Activated CD4-positive, alpha-beta T cell treated with anti-CD3 and anti-CD28 coated beads for 36 hours (primary cell): ENCODE results near the gene ZBTB46. TPM values are rescaled to one million over a fixed set of nuclear protein-coding genes. Genes with fewer than 3 reads are reported as not detected.
"Not testable (repeated sequence)": the region's sequence is repeated elsewhere in the genome, so short reads cannot be mapped to it uniquely, and the experiment has no call there.

ENCODE experiments used
- ATAC-seq: fragments of 200-7000 bp; cut with Tn5 transposase; one replicate; pipeline ENCODE4 v1.10.0; 2021; ENCODE audit warnings: mild to moderate bottlenecking, moderate library complexity
- CTCF ChIA-PET: fragments of 350-600 bp; sonication (Branson Sonifier 250); formaldehyde crosslinking; loops from one replicate; lab custom pipeline; 2021; ENCODE audit warnings: antibody characterized with exemption; lab: Charles Lee
- POLR2A ChIA-PET: fragments of 350-600 bp; sonication (Branson Sonifier 250); formaldehyde crosslinking; loops from one replicate; lab custom pipeline; 2021; ENCODE audit warnings: antibody characterized with exemption, inconsistent platforms; lab: Charles Lee
- DNase-seq: peaks from one replicate; pipeline ENCODE4 v3.0.0-alpha.2; 2020
- H3K27ac Mint-ChIP-seq: one replicate; pipeline ENCODE4 v1.8.0; 2021; ENCODE audit warnings: mixed read lengths
- H3K27me3 Mint-ChIP-seq: one replicate; pipeline ENCODE4 v1.8.0; 2021; ENCODE audit warnings: mixed read lengths
- H3K36me3 Mint-ChIP-seq: one replicate; pipeline ENCODE4 v1.8.0; 2021; ENCODE audit warnings: low read depth, mixed read lengths
- H3K4me1 Mint-ChIP-seq: one replicate; pipeline ENCODE4 v1.8.0; 2021; ENCODE audit warnings: mixed read lengths
- H3K4me3 Mint-ChIP-seq: one replicate; pipeline ENCODE4 v1.8.0; 2021; ENCODE audit warnings: mild to moderate bottlenecking, moderate library complexity, mixed read lengths
- H3K9me3 Mint-ChIP-seq: one replicate; pipeline ENCODE4 v1.8.0; 2021; ENCODE audit warnings: low read depth, mixed read lengths
- intact Hi-C, 2 experiments: fragments of 100-400 bp; cut with DNase I in 1 of 2; cut with micrococcal nuclease in 1 of 2; formaldehyde crosslinking; loops; one replicate each; pipeline versions ENCODE4 v1.14.2 to v1.15.1; 2022 to 2024; cut with DNase I, micrococcal nuclease
- total RNA-seq, 2 experiments: library from RNA; stranded (reverse); gene quantifications; one replicate each; pipeline ENCODE4 v1.2.3, GENCODE V29; 2021

ZBTB46 gene
- 1 to 10 TPM in 1 of 2 experiments, under 1 TPM in 1; 0.88 to 1.3 TPM for total RNA-seq

- H3K4me3 Mint-ChIP-seq = peak within 1 kb of the TSS; percentile 65
- H3K4me1 Mint-ChIP-seq = peaks cover 15% of the 10 kb centered on the region
- H3K27me3 Mint-ChIP-seq = peaks cover 30% of the 10 kb centered on the region
- ChIA-PET CTCF (no interaction called here), POLR2A (no interaction called here)
- no peaks in the 10 kb centered on the region for H3K36me3 Mint-ChIP-seq
- ATAC-seq (peak; percentile 40), DNase-seq (peak; percentile 54)
- H3K27ac Mint-ChIP-seq = no peak within 1 kb of the TSS
- intact Hi-C loops = loop anchor here in 1 of 2 experiments (2.0 kb wide), 1 partner anchor 64 kb away; the partner anchor contains the start of gene DNAJC5
- no peaks in the 10 kb centered on the region for H3K9me3 Mint-ChIP-seq
Observed at GRCh38 chr20:63830841-63831588, at the start of gene ZBTB46. Gene ZBTB46 (minus strand): TSS chr20:63831264. CDS start chr20:63790757, 40,507 bp downstream.

GRCh38 chr20:63878899-63879663 is 48.0 kb upstream of the ZBTB46 start:
- ATAC-seq (no peak), DNase-seq (no peak)
- POLR2A ChIA-PET = no interaction called here
- Mint-ChIP-seq H3K27ac (no peak overlapping the region), H3K4me3 (no peak overlapping the region), H3K9me3 (no peaks in the 10 kb centered on the region), H3K27me3 (no peaks in the 10 kb centered on the region), H3K4me1 (no peaks in the 10 kb centered on the region), H3K36me3 (peaks cover 26% of the 10 kb centered on the region)
- intact Hi-C loops = no loop called here
- CTCF ChIA-PET = no interaction called here

GRCh38 chr20:63877755-63878470 is 46.8 kb upstream of the ZBTB46 start:
- no peaks in the 10 kb centered on the region for H3K9me3 Mint-ChIP-seq
- H3K27ac Mint-ChIP-seq = no peak overlapping the region
- H3K27me3 Mint-ChIP-seq = no peaks in the 10 kb centered on the region
- DNase-seq (no peak), ATAC-seq (no peak)
- ChIA-PET POLR2A (no interaction called here), CTCF (interaction anchor here (0.7 kb wide), 1 partner anchor 101 kb away, joined by 3 read pairs; the partner anchor contains the start of gene SAMD10)
- H3K4me3 Mint-ChIP-seq = no peak overlapping the region
- intact Hi-C loops = no loop called here
- peaks cover 9% of the 10 kb centered on the region for H3K4me1 Mint-ChIP-seq
- peaks cover 31% of the 10 kb centered on the region for H3K36me3 Mint-ChIP-seq

GRCh38 chr20:63876489-63877036 is 45.5 kb upstream of the ZBTB46 start:
- Mint-ChIP-seq H3K27ac (no peak overlapping the region), H3K36me3 (peaks cover 35% of the 10 kb centered on the region), H3K4me1 (peaks cover 11% of the 10 kb centered on the region), H3K4me3 (no peak overlapping the region), H3K9me3 (no peaks in the 10 kb centered on the region), H3K27me3 (no peaks in the 10 kb centered on the region)
- intact Hi-C loops = no loop called here
- ATAC-seq = no peak
- ChIA-PET POLR2A (no interaction called here), CTCF (interaction anchor here (0.6 kb wide), 1 partner anchor 25 kb away, joined by 3 read pairs; no protein-coding TSS in a partner anchor)
- DNase-seq = no peak

GRCh38 chr20:63874241-63874640 is 43.2 kb upstream of the ZBTB46 start:
- H3K27me3 Mint-ChIP-seq, H3K9me3 Mint-ChIP-seq, intact Hi-C loops, H3K27ac Mint-ChIP-seq, ATAC-seq, DNase-seq, H3K4me3 Mint-ChIP-seq: not testable (repeated sequence)
- Mint-ChIP-seq H3K36me3 (peaks cover 44% of the 10 kb centered on the region), H3K4me1 (peaks cover 11% of the 10 kb centered on the region)
- ChIA-PET CTCF (interaction anchor here (0.9 to 1.1 kb wide), 2 partner anchors 9 to 167 kb away, joined by 3 read pairs; partner anchors contain the start of genes ARFRP1, TPD52L2 and ZGPAT), POLR2A (interaction anchor here (0.7 kb wide), 2 partner anchors 9 to 802 kb away, joined by 3 read pairs; partner anchors contain the start of gene TPD52L2)

- H3K4me1 Mint-ChIP-seq = peaks cover 11% of the 10 kb centered on the region
- H3K36me3 Mint-ChIP-seq = peaks cover 47% of the 10 kb centered on the region
- no peaks in the 10 kb centered on the region for H3K9me3 Mint-ChIP-seq
- no peak overlapping the region for H3K4me3 Mint-ChIP-seq
- ChIA-PET POLR2A (interaction anchor here (0.7 kb wide), 1 partner anchor 8 kb away, joined by 3 read pairs; the partner anchor contains the start of gene TPD52L2), CTCF (interaction anchor here (0.9 to 1.1 kb wide), 2 partner anchors 8 to 166 kb away, joined by 3 read pairs; partner anchors contain the start of genes ARFRP1, TPD52L2 and ZGPAT)
- intact Hi-C loops = loop anchor here (1.0 kb wide), 2 partner anchors 8 to 21 kb away; partner anchors contain the start of gene TPD52L2 (in 2 of the 2)
- peak overlapping the region; percentile 87 for H3K27ac Mint-ChIP-seq
- DNase-seq (peak; percentile 76), ATAC-seq (peak; percentile 100)
- H3K27me3 Mint-ChIP-seq = no peaks in the 10 kb centered on the region
Observed at GRCh38 chr20:63873477-63873971, 42.5 kb upstream of the ZBTB46 start.

- H3K27me3 Mint-ChIP-seq = no peaks in the 10 kb centered on the region
- H3K4me3 Mint-ChIP-seq = no peak overlapping the region
- DNase-seq = no peak
- no peak for ATAC-seq
- ChIA-PET POLR2A (no interaction called here), CTCF (no interaction called here)
- H3K4me1 Mint-ChIP-seq = peaks cover 27% of the 10 kb centered on the region
- intact Hi-C loops = loop anchor here (10.0 kb wide), 2 partner anchors 333 to 653 kb away; partner anchors contain the start of genes PTK6 (in 1 of the 2) and YTHDF1 (in 1 of the 2)
- peaks cover 37% of the 10 kb centered on the region for H3K36me3 Mint-ChIP-seq
- no peak overlapping the region for H3K27ac Mint-ChIP-seq
- H3K9me3 Mint-ChIP-seq = no peaks in the 10 kb centered on the region
Observed at GRCh38 chr20:63868264-63868663, 37.2 kb upstream of the ZBTB46 start.

- intact Hi-C loops = loop anchor here (10.0 kb wide), 2 partner anchors 332 to 652 kb away; partner anchors contain the start of genes PTK6 (in 1 of the 2) and YTHDF1 (in 1 of the 2)
- H3K27ac Mint-ChIP-seq, H3K4me3 Mint-ChIP-seq, ATAC-seq, H3K27me3 Mint-ChIP-seq, DNase-seq, CTCF ChIA-PET, H3K9me3 Mint-ChIP-seq: not testable (repeated sequence)
- POLR2A ChIA-PET = interaction anchor here (0.7 kb wide), 1 partner anchor 754 kb away, joined by 4 read pairs; no protein-coding TSS in a partner anchor
- peaks cover 24% of the 10 kb centered on the region for H3K4me1 Mint-ChIP-seq
- H3K36me3 Mint-ChIP-seq = peaks cover 38% of the 10 kb centered on the region
Observed at GRCh38 chr20:63867042-63867441, 36.0 kb upstream of the ZBTB46 start.

- ATAC-seq (peak; percentile 86), DNase-seq (peak; percentile 99)
- ChIA-PET CTCF (interaction anchor here (0.6 to 3.2 kb wide), 21 partner anchors 9 to 328 kb away, joined by 3 to 15 read pairs (median 3); partner anchors contain the start of genes ARFRP1, PRPF6 and ZGPAT), POLR2A (interaction anchor here (0.6 to 1.2 kb wide), 6 partner anchors 9 to 327 kb away, joined by 3 to 5 read pairs (median 4); partner anchors contain the start of genes ARFRP1, LIME1, PTK6 and ZGPAT)
- Mint-ChIP-seq H3K4me1 (peaks cover 24% of the 10 kb centered on the region), H3K36me3 (peaks cover 36% of the 10 kb centered on the region), H3K27me3 (no peaks in the 10 kb centered on the region), H3K9me3 (no peaks in the 10 kb centered on the region), H3K27ac (peak within 1 kb of the TSS; percentile 92), H3K4me3 (peak within 1 kb of the TSS; percentile 79)
- intact Hi-C loops = loop anchor here (1.0 to 10.0 kb wide), 22 partner anchors 8 to 650 kb away; partner anchors contain the start of genes ARFRP1 (in 2 of the 2), GMEB2 (in 1 of the 2), PPDPF (in 1 of the 2) and PRPF6 (in 1 of the 2)
Observed at GRCh38 chr20:63864978-63865640, 34.0 kb upstream of the ZBTB46 start, which contains the start of gene TPD52L2. Gene TPD52L2 (plus strand): TSS chr20:63865270. CDS start chr20:63865366, 96 bp downstream.
